ENCODE data around the gene FOCAD.

DNA sequence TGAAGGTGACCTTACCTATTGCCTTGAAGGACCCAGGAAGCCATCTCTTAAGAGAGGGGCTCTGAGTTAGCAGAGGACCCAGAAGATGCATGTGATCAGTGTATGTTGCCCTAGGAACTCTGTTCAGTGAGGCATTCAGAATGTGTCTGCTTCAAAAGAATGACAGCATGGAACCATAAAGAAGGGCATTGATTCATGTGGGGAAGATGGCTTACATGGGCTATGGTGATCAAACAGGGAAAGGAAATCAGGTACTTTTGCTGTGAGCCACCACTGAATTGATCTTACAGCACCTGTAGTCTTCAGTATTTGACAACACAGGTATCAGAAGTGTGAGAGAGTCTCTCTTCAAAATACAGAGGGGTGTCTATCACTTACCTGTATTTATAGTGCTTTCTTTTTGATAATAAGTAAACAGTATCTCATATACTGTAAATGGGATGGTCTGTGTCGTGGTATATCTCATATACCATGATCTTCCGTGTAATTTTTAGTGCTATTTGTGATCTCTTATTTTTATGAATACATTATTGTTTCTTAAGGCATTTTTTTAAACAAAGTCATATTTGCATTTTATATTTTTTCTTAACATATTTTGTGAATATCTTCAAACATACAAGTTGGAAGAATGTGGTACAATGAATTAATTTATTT, 57.0 kb downstream of the FOCAD start:
- TF ChIP-seq EP300 (IDR thresholded peaks at IDR 0.05) (no peak), POLR2A (IDR thresholded peaks at IDR 0.05) (no peak)
- TF ChIP-seq, protein P1, sequence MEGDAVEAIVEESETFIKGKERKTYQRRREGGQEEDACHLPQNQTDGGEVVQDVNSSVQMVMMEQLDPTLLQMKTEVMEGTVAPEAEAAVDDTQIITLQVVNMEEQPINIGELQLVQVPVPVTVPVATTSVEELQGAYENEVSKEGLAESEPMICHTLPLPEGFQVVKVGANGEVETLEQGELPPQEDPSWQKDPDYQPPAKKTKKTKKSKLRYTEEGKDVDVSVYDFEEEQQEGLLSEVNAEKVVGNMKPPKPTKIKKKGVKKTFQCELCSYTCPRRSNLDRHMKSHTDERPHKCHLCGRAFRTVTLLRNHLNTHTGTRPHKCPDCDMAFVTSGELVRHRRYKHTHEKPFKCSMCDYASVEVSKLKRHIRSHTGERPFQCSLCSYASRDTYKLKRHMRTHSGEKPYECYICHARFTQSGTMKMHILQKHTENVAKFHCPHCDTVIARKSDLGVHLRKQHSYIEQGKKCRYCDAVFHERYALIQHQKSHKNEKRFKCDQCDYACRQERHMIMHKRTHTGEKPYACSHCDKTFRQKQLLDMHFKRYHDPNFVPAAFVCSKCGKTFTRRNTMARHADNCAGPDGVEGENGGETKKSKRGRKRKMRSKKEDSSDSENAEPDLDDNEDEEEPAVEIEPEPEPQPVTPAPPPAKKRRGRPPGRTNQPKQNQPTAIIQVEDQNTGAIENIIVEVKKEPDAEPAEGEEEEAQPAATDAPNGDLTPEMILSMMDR (IDR thresholded peaks at IDR 0.05), result no peak
